Natural killer cell (primary cell): Measurements from ENCODE around the gene FHOD1. TPM values are rescaled to one million over a fixed set of nuclear protein-coding genes. Genes with fewer than 3 reads are reported as not detected.

Experiments
- ATAC-seq, 3 donors: fragments of 150-1000 bp in 2 of 3; fragments of 200-7000 bp in 1 of 3; cut with Tn5 transposase; 1 replicate in 1 of 3; 2 replicates in 2 of 3; pipeline ENCODE4 v1.10.0; 2021; ENCODE audit warnings: mild to moderate bottlenecking in 2 of 3, moderate library complexity in 2 of 3
- DNase-seq, 2 donors: peaks; one replicate each; pipeline versions ENCODE4 v3.0.0 to v3.0.0-alpha.2; 2013 to 2021; ENCODE audit warnings: mixed read lengths in 1 of 2
- H3K27ac ChIP-seq: one replicate; pipeline ENCODE4 v1.5.1; 2013; ENCODE audit warnings: mild to moderate bottlenecking, low read length
- H3K27me3 ChIP-seq: one replicate; pipeline ENCODE4 v1.6.1; 2013; ENCODE audit warnings: low read length; ENCODE audit not compliant: control insufficient read depth, insufficient read depth
- H3K36me3 ChIP-seq: one replicate; pipeline ENCODE4 v1.6.1; 2013; ENCODE audit warnings: low read length; ENCODE audit not compliant: control insufficient read depth, insufficient read depth
- H3K4me1 ChIP-seq: one replicate; pipeline ENCODE4 v1.6.1; 2013; ENCODE audit warnings: low read length; ENCODE audit not compliant: control insufficient read depth, insufficient read depth
- H3K4me3 ChIP-seq: one replicate; pipeline ENCODE4 v1.5.1; 2013; ENCODE audit warnings: low read length
- H3K9me3 ChIP-seq: one replicate; pipeline ENCODE4 v1.6.1; 2013; ENCODE audit warnings: low read length; ENCODE audit not compliant: control insufficient read depth, insufficient read depth
- H3K27ac Mint-ChIP-seq, 2 donors: one replicate each; pipeline ENCODE4 v1.8.0; 2022; ENCODE audit warnings: mild to moderate bottlenecking in 2 of 2, mixed read lengths in 2 of 2, moderate library complexity in 1 of 2
- H3K27me3 Mint-ChIP-seq, 2 donors: one replicate each; pipeline ENCODE4 v1.8.0; 2022; ENCODE audit warnings: low read depth in 2 of 2, mixed read lengths in 2 of 2
- H3K36me3 Mint-ChIP-seq: one replicate; pipeline ENCODE4 v1.8.0; 2022; ENCODE audit warnings: mixed read lengths
- H3K4me1 Mint-ChIP-seq, 2 donors: one replicate each; pipeline ENCODE4 v1.8.0; 2022; ENCODE audit warnings: mixed read lengths in 2 of 2
- H3K4me3 Mint-ChIP-seq: one replicate; pipeline ENCODE4 v1.8.0; 2022; ENCODE audit warnings: mild to moderate bottlenecking, moderate library complexity, mixed read lengths
- H3K9me3 Mint-ChIP-seq, 2 donors: one replicate each; pipeline ENCODE4 v1.8.0; 2022; ENCODE audit warnings: mixed read lengths in 2 of 2
- CTCF ChIP-seq: fragments of 200-600 bp; IDR thresholded peaks from one replicate; pipeline ENCODE4 v1.8.0; 2022; ENCODE audit warnings: antibody characterized with exemption
- WGBS: methylation state at CpG from one replicate; pipeline ENCODE4 v1.1.7; 2013; ENCODE audit warnings: missing lambda C conversion rate; ENCODE audit not compliant: insufficient coverage; 5-methylcytosine and 5-hydroxymethylcytosine counted together
- intact Hi-C: fragments of 100-400 bp; cut with micrococcal nuclease; formaldehyde crosslinking; loops from one replicate; pipeline ENCODE4 v1.14.2; 2022
- total RNA-seq, 4 donors: library from RNA; stranded (reverse); fragments of 120-200 nt in 1 of 4; gene quantifications; one replicate each; pipeline versions ENCODE4 v1.2.3 to v1.2.4, GENCODE V29; 2013 to 2022

The FHOD1 gene
- total RNA-seq, 3 donors from 2014 or later (not counting 1 experiment from before 2014, with no cell fraction given), result 79.3 to 96.8 (median 89.2) TPM

DNA sequence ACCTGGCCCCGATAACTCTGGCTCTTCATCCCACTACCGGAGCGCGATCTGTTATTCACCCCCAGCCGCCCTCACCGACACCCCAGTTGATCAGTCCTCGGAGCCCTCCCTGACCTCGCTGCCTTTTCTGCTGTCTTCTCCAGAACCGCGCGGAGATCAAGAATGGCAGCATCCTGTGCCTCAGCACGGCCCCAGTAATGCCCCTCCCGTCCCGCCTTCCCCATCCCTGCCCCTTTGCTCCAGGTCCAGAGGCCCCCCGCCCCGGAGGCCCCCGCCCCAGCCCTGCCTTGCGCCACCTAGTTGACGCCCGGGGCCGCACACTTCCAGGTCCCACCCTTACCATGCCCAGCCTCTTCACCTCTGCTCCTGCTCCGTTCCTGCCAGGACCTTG lies 47.5 kb downstream of the FHOD1 start:
- Mint-ChIP-seq H3K9me3 (no peaks in the 10 kb centered on the region), H3K36me3 (peaks cover 14% of the 10 kb centered on the region), H3K27ac (no peak overlapping the region), H3K27me3 (no peaks in the 10 kb centered on the region), H3K4me1 (peaks cover 16 to 17% of the 10 kb centered on the region in 2 donors), H3K4me3 (no peak overlapping the region)
- Histone ChIP-seq H3K9me3 (no peaks in the 10 kb centered on the region), H3K27ac (no peak overlapping the region), H3K27me3 (no peaks in the 10 kb centered on the region), H3K36me3 (peaks cover 63% of the 10 kb centered on the region), H3K4me1 (no peaks in the 10 kb centered on the region), H3K4me3 (no peak overlapping the region)
- WGBS, result 86% methylated on average over 19 of the region's 22 CpGs
- DNase-seq, result no peak
- intact Hi-C loops, result no loop called here
- peak in 1 of 3 donors; percentile 14 for ATAC-seq
- TF ChIP-seq CTCF, result no peak

DNA sequence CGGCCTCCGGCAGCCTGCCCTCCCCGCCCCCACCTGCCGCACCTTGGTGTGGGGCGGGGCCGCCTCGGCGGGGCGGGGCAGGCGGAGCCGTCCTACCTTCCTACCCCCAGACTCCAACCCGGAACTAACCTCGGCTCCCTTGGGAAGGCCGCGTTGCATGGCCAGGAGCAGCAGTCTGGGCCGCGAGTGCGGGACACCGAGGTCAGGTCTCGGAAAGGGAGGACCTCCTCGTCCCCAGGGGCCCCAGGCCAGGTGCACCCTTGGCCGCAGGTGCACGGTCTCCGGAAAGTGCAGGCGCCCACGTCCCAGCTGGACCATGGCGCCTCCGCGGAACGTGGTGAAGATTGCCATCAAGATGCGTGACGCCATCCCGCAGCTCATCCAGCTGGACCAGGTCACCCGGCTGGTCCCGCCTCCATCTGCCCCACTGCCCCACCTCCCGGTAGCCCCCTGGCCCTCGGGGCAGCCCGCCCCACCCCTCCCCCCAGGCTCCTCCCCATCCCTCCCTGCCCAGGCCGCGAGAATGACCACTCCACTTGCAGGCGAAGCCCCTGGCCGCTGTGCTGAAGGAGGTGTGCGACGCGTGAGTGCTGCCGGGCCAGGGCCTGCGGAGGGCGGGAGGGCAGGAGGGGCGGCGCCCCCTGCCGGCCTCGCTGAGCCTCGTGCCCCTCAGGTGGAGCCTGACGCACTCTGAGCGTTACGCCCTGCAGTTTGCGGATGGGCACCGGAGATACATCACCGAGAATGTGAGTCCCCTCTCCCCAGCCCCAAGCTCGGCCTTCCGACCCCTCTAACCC lies 48.1 kb downstream of the FHOD1 start, which contains the start of gene ELMO3:
ELMO3 (plus strand) TSS at position 121 of the 797 bp plus-strand sequence; CDS start at position 317, 196 bp downstream.
- H3K9me3 ChIP-seq, result no peaks in the 10 kb centered on the region
- ATAC-seq, result peak in 1 of 3 donors; percentile 47
- no peaks in the 10 kb centered on the region for H3K27me3 Mint-ChIP-seq
- TF ChIP-seq CTCF, result no peak
- no peaks in the 10 kb centered on the region for H3K9me3 Mint-ChIP-seq
- WGBS, result 90% methylated on average over 58 of the region's 61 CpGs
- no peaks in the 10 kb centered on the region for H3K27me3 ChIP-seq
- no peak for DNase-seq
- intact Hi-C loops, result no loop called here
- H3K36me3 Mint-ChIP-seq, result peaks cover 14% of the 10 kb centered on the region
- peaks cover 66% of the 10 kb centered on the region for H3K36me3 ChIP-seq
- H3K4me1 Mint-ChIP-seq, result peaks cover 16 to 22% of the 10 kb centered on the region in 2 donors
- no peaks in the 10 kb centered on the region for H3K4me1 ChIP-seq
- no peak within 1 kb of the TSS for H3K4me3 Mint-ChIP-seq
- H3K4me3 ChIP-seq, result no peak within 1 kb of the TSS
- H3K27ac ChIP-seq, result no peak within 1 kb of the TSS
- peak within 1 kb of the TSS in 1 of 2 donors; percentile 40 for H3K27ac Mint-ChIP-seq

- ATAC-seq (peak in 2 of 3 donors; percentile 35 to 52), DNase-seq (peak in 1 of 2 donors; percentile 43)
- Mint-ChIP-seq H3K9me3 (no peaks in the 10 kb centered on the region), H3K4me3 (no peak overlapping the region), H3K27ac (peak overlapping the region in 1 of 2 donors; percentile 40), H3K36me3 (peaks cover 14% of the 10 kb centered on the region), H3K27me3 (no peaks in the 10 kb centered on the region), H3K4me1 (peaks cover 25 to 31% of the 10 kb centered on the region in 2 donors)
- H3K27me3 ChIP-seq, result no peaks in the 10 kb centered on the region
- H3K9me3 ChIP-seq, result no peaks in the 10 kb centered on the region
- TF ChIP-seq CTCF, result no peak
- no peak overlapping the region for H3K4me3 ChIP-seq
- peaks cover 64% of the 10 kb centered on the region for H3K36me3 ChIP-seq
- H3K27ac ChIP-seq, result no peak overlapping the region
- WGBS, result 87% methylated on average over 10 of the region's 12 CpGs
- intact Hi-C loops, result no loop called here
- H3K4me1 ChIP-seq, result peaks cover 9% of the 10 kb centered on the region
Measured at GRCh38 chr16:67198238-67198734, 49.0 kb downstream of the FHOD1 start.
